ENCODE measurements around the gene RBM18. TPM values are rescaled to one million over a fixed set of nuclear protein-coding genes. Genes with fewer than 3 reads are reported as not detected.

The RBM18 gene
- total RNA-seq, 4 donors from 2014 or later = 10.3 to 11.8 (median 11.1) TPM

GRCh38 chr9:122204491-122204890 is 60.1 kb downstream of the RBM18 start:
- no peak for DNase-seq (ENCODE audit: low spot score in 2 of 2)
- 83 to 87% methylated on average over 12 of the region's 12 CpGs for WGBS, 2 donors
- intact Hi-C loops (cut with DNase I; ENCODE audit: low total_unique reads) = no loop called here
- TF ChIP-seq POLR2A (IDR thresholded peaks at IDR 0.05) = no peak
- TF ChIP-seq CTCF (IDR thresholded peaks at IDR 0.05) = no peak
- H3K4me3 ChIP-seq (ENCODE audit: low read depth, poor library complexity, severe bottlenecking) = no peak overlapping the region

- no peak for TF ChIP-seq POLR2A (IDR thresholded peaks at IDR 0.05)
- no peak for TF ChIP-seq CTCF (IDR thresholded peaks at IDR 0.05)
- H3K4me3 ChIP-seq (ENCODE audit: low read depth, poor library complexity, severe bottlenecking) = no peak overlapping the region
- no peak for DNase-seq (ENCODE audit: low spot score in 2 of 2)
- intact Hi-C loops (cut with DNase I; ENCODE audit: low total_unique reads) = no loop called here
- WGBS, 2 donors = 74 to 81% methylated on average over 5 of the region's 5 CpGs
Measured at GRCh38 chr9:122204055-122204454, 60.6 kb downstream of the RBM18 start.

GRCh38 chr9:122202111-122202510 is 62.5 kb downstream of the RBM18 start:
- 68 to 80% methylated on average over 3 of the region's 3 CpGs for WGBS, 2 donors
- intact Hi-C loops (cut with DNase I; ENCODE audit: low total_unique reads) = no loop called here
- TF ChIP-seq POLR2A (IDR thresholded peaks at IDR 0.05) (no peak), CTCF (IDR thresholded peaks at IDR 0.05) (no peak)
- no peak for DNase-seq (ENCODE audit: low spot score in 2 of 2)
- H3K4me3 ChIP-seq (ENCODE audit: low read depth, poor library complexity, severe bottlenecking) = no peak overlapping the region

- DNase-seq (ENCODE audit: low spot score in 2 of 2) = no peak
- TF ChIP-seq POLR2A (IDR thresholded peaks at IDR 0.05) (no peak), CTCF (IDR thresholded peaks at IDR 0.05) (no peak)
- no peak overlapping the region for H3K4me3 ChIP-seq (ENCODE audit: low read depth, poor library complexity, severe bottlenecking)
- intact Hi-C loops (cut with DNase I; ENCODE audit: low total_unique reads) = no loop called here
- WGBS, 2 donors = 100% methylated on average over 1 of the region's 1 CpG
Measured at GRCh38 chr9:122201641-122202040, 63.0 kb downstream of the RBM18 start.

- no peak overlapping the region for H3K4me3 ChIP-seq (ENCODE audit: low read depth, poor library complexity, severe bottlenecking)
- DNase-seq (ENCODE audit: low spot score in 2 of 2) = no peak
- TF ChIP-seq POLR2A (IDR thresholded peaks at IDR 0.05) (no peak), CTCF (IDR thresholded peaks at IDR 0.05) (no peak)
- intact Hi-C loops (cut with DNase I; ENCODE audit: low total_unique reads) = no loop called here
- WGBS, 2 donors = 65 to 76% methylated on average over 6 to 7 of the region's 7 CpGs
Measured at GRCh38 chr9:122200960-122201595, 63.6 kb downstream of the RBM18 start.

GRCh38 chr9:122197882-122198281 is 66.8 kb downstream of the RBM18 start:
- TF ChIP-seq POLR2A (IDR thresholded peaks at IDR 0.05) = no peak
- TF ChIP-seq CTCF (IDR thresholded peaks at IDR 0.05) = no peak
- 59 to 61% methylated on average over 4 of the region's 4 CpGs for WGBS, 2 donors
- intact Hi-C loops (cut with DNase I; ENCODE audit: low total_unique reads) = no loop called here
- DNase-seq (ENCODE audit: low spot score in 2 of 2) = no peak
- H3K4me3 ChIP-seq (ENCODE audit: low read depth, poor library complexity, severe bottlenecking) = no peak overlapping the region

Measured in lower leg skin (tissue), 4 donors.